Measurements from ENCODE around the gene OTUB2.

The OTUB2 gene

GRCh38 chr14:94048691-94049624 is 22.8 kb downstream of the OTUB2 start:
- no peak overlapping the region for H3K4me3 Mint-ChIP-seq
- H3K4me1 Mint-ChIP-seq (ENCODE audit: low read depth): peaks cover 2% of the 10 kb centered on the region
- H3K36me3 Mint-ChIP-seq: no peaks in the 10 kb centered on the region
- no peaks in the 10 kb centered on the region for H3K27me3 Mint-ChIP-seq
- H3K9me3 Mint-ChIP-seq (ENCODE audit: low read depth): no peaks in the 10 kb centered on the region
- peak overlapping the region; percentile 41 for H3K27ac Mint-ChIP-seq

GRCh38 chr14:94049625-94050023 is 23.5 kb downstream of the OTUB2 start:
- Mint-ChIP-seq H3K27ac (peak overlapping the region; percentile 46), H3K36me3 (no peaks in the 10 kb centered on the region), H3K27me3 (no peaks in the 10 kb centered on the region), H3K9me3 (ENCODE audit: low read depth) (no peaks in the 10 kb centered on the region), H3K4me3 (no peak overlapping the region), H3K4me1 (ENCODE audit: low read depth) (peaks cover 2% of the 10 kb centered on the region)

GRCh38 chr14:94050231-94050880 is 24.2 kb downstream of the OTUB2 start:
- peaks cover 3% of the 10 kb centered on the region for H3K4me1 Mint-ChIP-seq (ENCODE audit: low read depth)
- H3K36me3 Mint-ChIP-seq: no peaks in the 10 kb centered on the region
- H3K27ac Mint-ChIP-seq: peak overlapping the region; percentile 46
- no peaks in the 10 kb centered on the region for H3K9me3 Mint-ChIP-seq (ENCODE audit: low read depth)
- H3K27me3 Mint-ChIP-seq: no peaks in the 10 kb centered on the region
- no peak overlapping the region for H3K4me3 Mint-ChIP-seq

GRCh38 chr14:94051115-94051514 is 25.0 kb downstream of the OTUB2 start:
- H3K27me3 Mint-ChIP-seq: no peaks in the 10 kb centered on the region
- H3K4me3 Mint-ChIP-seq: no peak overlapping the region
- peaks cover 8% of the 10 kb centered on the region for H3K4me1 Mint-ChIP-seq (ENCODE audit: low read depth)
- H3K27ac Mint-ChIP-seq: peak overlapping the region; percentile 36
- H3K9me3 Mint-ChIP-seq (ENCODE audit: low read depth): no peaks in the 10 kb centered on the region
- peaks cover 4% of the 10 kb centered on the region for H3K36me3 Mint-ChIP-seq

GRCh38 chr14:94051779-94052178 is 25.6 kb downstream of the OTUB2 start:
- H3K4me1 Mint-ChIP-seq (ENCODE audit: low read depth): peaks cover 15% of the 10 kb centered on the region
- peaks cover 8% of the 10 kb centered on the region for H3K36me3 Mint-ChIP-seq

GRCh38 chr14:94052199-94052598 is 26.1 kb downstream of the OTUB2 start:
- H3K4me1 Mint-ChIP-seq (ENCODE audit: low read depth): peaks cover 19% of the 10 kb centered on the region
- no peak overlapping the region for H3K4me3 Mint-ChIP-seq
- no peaks in the 10 kb centered on the region for H3K9me3 Mint-ChIP-seq (ENCODE audit: low read depth)
- no peaks in the 10 kb centered on the region for H3K27me3 Mint-ChIP-seq
- peaks cover 8% of the 10 kb centered on the region for H3K36me3 Mint-ChIP-seq
- H3K27ac Mint-ChIP-seq: peak overlapping the region; percentile 2

More at GRCh38 chr14:94051779-94052178, 25.6 kb downstream of the OTUB2 start:
- H3K27me3 Mint-ChIP-seq: no peaks in the 10 kb centered on the region
- H3K4me3 Mint-ChIP-seq: no peak overlapping the region
- H3K9me3 Mint-ChIP-seq (ENCODE audit: low read depth): no peaks in the 10 kb centered on the region
- H3K27ac Mint-ChIP-seq: no peak overlapping the region

- peaks cover 11% of the 10 kb centered on the region for H3K36me3 Mint-ChIP-seq
Measured at GRCh38 chr14:94052662-94053061, 26.5 kb downstream of the OTUB2 start.

GRCh38 chr14:94054401-94054800 is 28.3 kb downstream of the OTUB2 start:
- Mint-ChIP-seq H3K27ac (peak overlapping the region; percentile 75), H3K36me3 (peaks cover 19% of the 10 kb centered on the region), H3K27me3 (no peaks in the 10 kb centered on the region), H3K4me1 (ENCODE audit: low read depth) (peaks cover 41% of the 10 kb centered on the region), H3K9me3 (ENCODE audit: low read depth) (no peaks in the 10 kb centered on the region), H3K4me3 (no peak overlapping the region)

More at GRCh38 chr14:94052662-94053061, 26.5 kb downstream of the OTUB2 start:
- Mint-ChIP-seq H3K4me3 (no peak overlapping the region), H3K4me1 (ENCODE audit: low read depth) (peaks cover 24% of the 10 kb centered on the region), H3K9me3 (ENCODE audit: low read depth) (no peaks in the 10 kb centered on the region), H3K27me3 (no peaks in the 10 kb centered on the region), H3K27ac (peak overlapping the region; percentile 28)

GRCh38 chr14:94054936-94055335 is 28.8 kb downstream of the OTUB2 start:
- Mint-ChIP-seq H3K27ac (peak overlapping the region; percentile 75), H3K4me3 (no peak overlapping the region), H3K36me3 (peaks cover 19% of the 10 kb centered on the region), H3K9me3 (ENCODE audit: low read depth) (no peaks in the 10 kb centered on the region), H3K27me3 (no peaks in the 10 kb centered on the region), H3K4me1 (ENCODE audit: low read depth) (peaks cover 47% of the 10 kb centered on the region)

GRCh38 chr14:94056579-94057308 is 30.6 kb downstream of the OTUB2 start:
- Mint-ChIP-seq H3K36me3 (peaks cover 19% of the 10 kb centered on the region), H3K27ac (peak overlapping the region; percentile 70), H3K27me3 (no peaks in the 10 kb centered on the region), H3K4me1 (ENCODE audit: low read depth) (peaks cover 56% of the 10 kb centered on the region), H3K9me3 (ENCODE audit: low read depth) (no peaks in the 10 kb centered on the region), H3K4me3 (peak overlapping the region; percentile 0)

GRCh38 chr14:94058128-94058673 is 32.1 kb downstream of the OTUB2 start:
- Mint-ChIP-seq H3K27me3 (no peaks in the 10 kb centered on the region), H3K9me3 (ENCODE audit: low read depth) (no peaks in the 10 kb centered on the region), H3K4me1 (ENCODE audit: low read depth) (peaks cover 69% of the 10 kb centered on the region), H3K4me3 (peak overlapping the region; percentile 3), H3K36me3 (peaks cover 19% of the 10 kb centered on the region), H3K27ac (peak overlapping the region; percentile 25)

- peaks cover 19% of the 10 kb centered on the region for H3K36me3 Mint-ChIP-seq
- H3K4me3 Mint-ChIP-seq: no peak overlapping the region
- no peaks in the 10 kb centered on the region for H3K9me3 Mint-ChIP-seq (ENCODE audit: low read depth)
- H3K27me3 Mint-ChIP-seq: no peaks in the 10 kb centered on the region
- H3K4me1 Mint-ChIP-seq (ENCODE audit: low read depth): peaks cover 70% of the 10 kb centered on the region
- H3K27ac Mint-ChIP-seq: peak overlapping the region; percentile 25
Measured at GRCh38 chr14:94058674-94059138, 32.6 kb downstream of the OTUB2 start.

- peaks cover 77% of the 10 kb centered on the region for H3K4me1 Mint-ChIP-seq (ENCODE audit: low read depth)
- peaks cover 19% of the 10 kb centered on the region for H3K36me3 Mint-ChIP-seq
- H3K4me3 Mint-ChIP-seq: no peak overlapping the region
- H3K27me3 Mint-ChIP-seq: no peaks in the 10 kb centered on the region
- H3K9me3 Mint-ChIP-seq (ENCODE audit: low read depth): no peaks in the 10 kb centered on the region
- H3K27ac Mint-ChIP-seq: peak overlapping the region; percentile 64
Measured at GRCh38 chr14:94059998-94060397, 33.9 kb downstream of the OTUB2 start.

GRCh38 chr14:94062344-94062940 is 36.3 kb downstream of the OTUB2 start:
- Mint-ChIP-seq H3K4me1 (ENCODE audit: low read depth) (peaks cover 83% of the 10 kb centered on the region), H3K4me3 (no peak overlapping the region), H3K36me3 (peaks cover 8% of the 10 kb centered on the region), H3K27me3 (no peaks in the 10 kb centered on the region), H3K9me3 (ENCODE audit: low read depth) (no peaks in the 10 kb centered on the region), H3K27ac (peak overlapping the region; percentile 52)
